Measurements from ENCODE around the gene ZNF318.
"Not testable (repeated sequence)": the region's sequence is repeated elsewhere in the genome, so short reads cannot be mapped to it uniquely, and the experiment has no call there.

Gene ZNF318

GRCh38 chr6:43389730-43390295 is 20.4 kb upstream of the ZNF318 start:
- Histone ChIP-seq H3K27ac (no peak overlapping the region), H3K4me3 (no peak overlapping the region)

- no peak overlapping the region for H3K4me3 ChIP-seq
- no peak overlapping the region for H3K27ac ChIP-seq
Observed at GRCh38 chr6:43386492-43386891, 17.0 kb upstream of the ZNF318 start.

- Histone ChIP-seq H3K4me3 (no peak overlapping the region), H3K27ac (peak overlapping the region in 8 of 21 experiments; percentile 17 to 82 (median 58))
Observed at GRCh38 chr6:43383021-43383667, 13.7 kb upstream of the ZNF318 start.

- not testable (repeated sequence) for H3K27ac ChIP-seq, H3K4me3 ChIP-seq
Observed at GRCh38 chr6:43380858-43381257, 11.4 kb upstream of the ZNF318 start.

- Histone ChIP-seq H3K27ac (no peak overlapping the region), H3K4me3 (no peak overlapping the region)
Observed at GRCh38 chr6:43378631-43379030, 9.2 kb upstream of the ZNF318 start.

GRCh38 chr6:43377710-43378229 is 8.3 kb upstream of the ZNF318 start:
- no peak overlapping the region for H3K27ac ChIP-seq
- H3K4me3 ChIP-seq: no peak overlapping the region

GRCh38 chr6:43376551-43376981 is 7.1 kb upstream of the ZNF318 start:
- H3K27ac ChIP-seq: no peak overlapping the region
- H3K4me3 ChIP-seq: no peak overlapping the region

GRCh38 chr6:43375693-43376092 is 6.2 kb upstream of the ZNF318 start:
- H3K4me3 ChIP-seq: no peak overlapping the region
- no peak overlapping the region for H3K27ac ChIP-seq

- no peak overlapping the region for H3K27ac ChIP-seq
- no peak overlapping the region for H3K4me3 ChIP-seq
Observed at GRCh38 chr6:43373252-43373875, 3.9 kb upstream of the ZNF318 start.

- Histone ChIP-seq H3K4me3 (peak overlapping the region; percentile 53 to 94 (median 79)), H3K27ac (peak overlapping the region in 20 of 21 experiments; percentile 70 to 95 (median 86))
Observed at GRCh38 chr6:43370003-43370580, 645 bp upstream of the ZNF318 start.

GRCh38 chr6:43368259-43369160 is 937 bp downstream of the ZNF318 start:
- H3K4me3 ChIP-seq: peak overlapping the region; percentile 53 to 94 (median 79)
- peak overlapping the region; percentile 60 to 95 (median 85) for H3K27ac ChIP-seq

GRCh38 chr6:43367245-43367984 is 2.0 kb downstream of the ZNF318 start:
- Histone ChIP-seq H3K27ac (no peak overlapping the region), H3K4me3 (peak overlapping the region in 2 of 7 experiments; percentile 79 to 94)

GRCh38 chr6:43361269-43361668 is 8.2 kb downstream of the ZNF318 start:
- H3K27ac ChIP-seq: no peak overlapping the region

GRCh38 chr6:43359831-43360230 is 9.6 kb downstream of the ZNF318 start:
- no peak overlapping the region for H3K4me3 ChIP-seq
- peak overlapping the region in 1 of 21 experiments; percentile 32 for H3K27ac ChIP-seq

More at GRCh38 chr6:43361269-43361668, 8.2 kb downstream of the ZNF318 start:
- H3K4me3 ChIP-seq: no peak overlapping the region

- no peak overlapping the region for H3K27ac ChIP-seq
- H3K4me3 ChIP-seq: no peak overlapping the region
Observed at GRCh38 chr6:43359381-43359780, 10.1 kb downstream of the ZNF318 start.

- no peak overlapping the region for H3K27ac ChIP-seq
- H3K4me3 ChIP-seq: no peak overlapping the region
Observed at GRCh38 chr6:43355862-43356590, 13.4 kb downstream of the ZNF318 start.

- not testable (repeated sequence) for H3K27ac ChIP-seq, H3K4me3 ChIP-seq
Observed at GRCh38 chr6:43351951-43352350, 17.5 kb downstream of the ZNF318 start.

GRCh38 chr6:43347444-43347843 is 22.0 kb downstream of the ZNF318 start:
- Histone ChIP-seq H3K4me3 (no peak overlapping the region), H3K27ac (no peak overlapping the region)
